ENCODE results near the gene MT1E. TPM values are rescaled to one million over a fixed set of nuclear protein-coding genes. Genes with fewer than 3 reads are reported as not detected.

MT1E gene
- 213 TPM in 2 replicates for total RNA-seq

DNA sequence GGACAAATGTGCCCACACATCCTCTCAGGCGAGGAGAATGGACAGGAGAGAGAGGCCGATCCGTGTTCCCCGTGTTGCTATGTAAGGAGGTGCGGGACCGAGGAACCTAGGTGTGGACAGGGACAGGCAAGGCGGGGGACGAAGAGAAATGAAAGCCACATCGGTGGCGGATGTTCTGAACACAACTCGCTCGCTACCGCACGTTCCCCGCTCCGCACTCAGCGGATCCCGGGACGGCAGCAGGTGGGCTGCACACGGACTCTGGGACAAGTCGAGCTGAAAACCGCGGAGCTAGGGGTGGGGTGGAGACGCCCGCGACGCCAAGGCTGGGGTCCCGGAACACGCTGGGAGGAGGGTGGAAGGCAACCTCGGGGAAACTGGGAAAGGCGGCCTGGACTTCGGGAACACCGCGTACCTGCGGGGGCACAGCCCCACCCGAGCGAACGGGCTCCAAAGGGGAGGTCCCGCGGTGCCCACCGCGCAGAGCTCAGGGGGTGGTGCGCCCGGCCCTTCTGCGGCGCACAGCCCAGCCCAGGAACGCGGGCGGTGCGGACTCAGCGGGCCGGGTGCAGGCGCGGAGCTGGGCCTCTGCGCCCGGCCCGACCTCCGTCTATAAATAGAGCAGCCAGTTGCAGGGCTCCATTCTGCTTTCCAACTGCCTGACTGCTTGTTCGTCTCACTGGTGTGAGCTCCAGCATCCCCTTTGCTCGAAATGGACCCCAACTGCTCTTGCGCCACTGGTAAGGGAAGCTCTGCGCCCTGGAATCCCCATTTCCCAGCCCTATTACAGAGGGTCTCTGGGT, at the start of gene MT1E:
TSS of gene MT1E (plus strand) at position 642 of the 803 bp plus-strand sequence. CDS start at position 713, 71 bp downstream.

GRCh38 chr16:56589141-56590039, 36.2 kb upstream of the MT1E start, which contains the start of gene MT3:
MT3 (plus strand) TSS chr16:56589528; CDS start chr16:56589591, 63 bp downstream.

GRCh38 chr16:56608043-56608875, 17.3 kb upstream of the MT1E start, which contains the start of gene MT2A:
MT2A (plus strand) TSS chr16:56608584; CDS start chr16:56608656, 72 bp downstream.

GRCh38 chr16:56632156-56632847, 6.7 kb downstream of the MT1E start, which contains the start of gene MT1M:
MT1M (plus strand) TSS chr16:56632659; CDS start chr16:56632732, 73 bp downstream.

GRCh38 chr16:56637814-56638750, 12.5 kb downstream of the MT1E start, which contains the start of gene MT1A:
MT1A (plus strand) TSS chr16:56638666; CDS start chr16:56638739, 73 bp downstream.

GRCh38 chr16:56651586-56651985, 26.0 kb downstream of the MT1E start, which contains the start of gene MT1B:
MT1B (plus strand) TSS chr16:56651886; CDS start chr16:56651954, 68 bp downstream.

GRCh38 chr16:56657555-56658326, 32.2 kb downstream of the MT1E start, which contains the start of gene MT1F:
MT1F (plus strand) TSS chr16:56657959; CDS start chr16:56658059, 100 bp downstream.

DNA sequence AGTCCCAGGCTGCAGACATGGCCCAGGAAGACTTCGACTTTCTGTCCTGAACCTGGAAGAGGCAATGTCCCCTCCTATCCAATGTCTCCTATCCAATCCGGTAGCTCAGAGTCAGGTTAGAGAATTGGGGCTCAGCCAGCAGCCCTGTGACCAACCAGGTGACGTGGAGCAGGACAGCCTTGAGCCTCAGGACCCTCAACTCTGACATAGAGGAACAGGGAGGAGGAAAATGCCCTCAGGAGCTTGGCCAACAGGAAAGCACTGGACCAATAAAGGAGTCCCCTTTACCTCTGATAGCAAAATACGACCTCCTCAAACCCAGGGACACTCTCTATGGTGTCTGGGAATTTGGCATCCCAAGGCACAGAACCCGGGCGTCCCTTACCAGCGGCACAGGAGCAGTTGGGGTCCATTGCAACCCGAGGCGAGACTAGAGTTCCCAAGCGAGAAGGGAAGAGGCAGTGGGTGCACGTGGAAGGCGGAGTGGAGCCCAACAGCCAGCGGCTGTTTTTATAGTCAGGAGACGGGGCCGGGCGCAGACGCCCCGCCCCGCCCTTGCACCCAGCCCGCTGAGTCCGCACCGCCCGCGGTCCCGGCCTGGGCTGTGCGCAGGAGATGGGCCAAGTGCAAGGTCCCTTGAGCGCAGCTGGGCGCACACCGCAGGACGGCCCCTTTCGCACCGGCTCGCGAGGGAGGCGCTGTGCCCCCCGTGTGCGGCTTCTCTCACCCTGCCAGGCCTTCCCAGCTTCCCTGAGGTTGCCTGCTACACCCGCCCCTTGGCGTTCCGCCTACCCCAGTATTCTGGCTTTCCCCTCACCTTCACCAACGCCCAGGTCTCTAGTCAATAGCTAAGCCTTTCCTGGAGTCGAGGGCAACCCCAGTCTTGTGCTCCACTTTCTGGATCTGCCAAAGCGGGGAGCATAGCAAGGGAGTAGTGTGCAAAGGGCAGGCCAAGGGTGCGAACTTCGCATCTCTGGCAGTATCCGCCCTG, 42.3 kb downstream of the MT1E start, which contains the start of gene MT1G:
TSS of gene MT1G (minus strand) at position 485 of the 991 bp plus-strand sequence. CDS start at position 413, 72 bp downstream.

GRCh38 chr16:56669005-56669839, 43.6 kb downstream of the MT1E start, which contains the start of gene MT1H:
MT1H (plus strand) TSS chr16:56669814; CDS start chr16:56669885, 71 bp downstream.

Other genes with a start within 250 kb of the MT1E start
- gene AMFR, start 200.2 kb upstream of the MT1E start, total RNA-seq: 98.6 and 104 TPM in 2 replicates
- gene NUDT21, start 174.4 kb upstream of the MT1E start, total RNA-seq: 52.3 and 58.8 TPM in 2 replicates
- gene OGFOD1, start 174.2 kb upstream of the MT1E start, total RNA-seq: 31.8 and 37.2 TPM in 2 replicates
- 29.9 and 31.2 TPM in 2 replicates for gene BBS2, start 105.8 kb upstream of the MT1E start, total RNA-seq
- gene MT4, start 60.7 kb upstream of the MT1E start, total RNA-seq: not detected in 2 replicates
- gene MT3, start 36.3 kb upstream of the MT1E start, total RNA-seq: not detected in 2 replicates
- gene MT2A, start 17.2 kb upstream of the MT1E start, total RNA-seq: 613 and 722 TPM in 2 replicates
- 2.8 and 3.0 TPM in 2 replicates for gene MT1M, start 6.9 kb downstream of the MT1E start, total RNA-seq
- gene MT1A, start 12.9 kb downstream of the MT1E start, total RNA-seq: 23.9 and 27.7 TPM in 2 replicates
- gene MT1B, start 26.1 kb downstream of the MT1E start, total RNA-seq: not detected in 2 replicates
- gene MT1F, start 32.2 kb downstream of the MT1E start, total RNA-seq: 0.15 TPM in 1 of 2 replicates, not detected in the other
- 1.6 TPM in 1 of 2 replicates, not detected in the other for gene MT1G, start 42.3 kb downstream of the MT1E start, total RNA-seq
- not detected in 2 replicates for gene MT1H, start 44.0 kb downstream of the MT1E start, total RNA-seq
- gene MT1X, start 56.7 kb downstream of the MT1E start, total RNA-seq: 30.9 and 62.4 TPM in 2 replicates
- gene NUP93, start 104.3 kb downstream of the MT1E start, total RNA-seq: 73.3 and 81.0 TPM in 2 replicates
- not detected in 2 replicates for gene SLC12A3, start 239.4 kb downstream of the MT1E start, total RNA-seq